ENCODE results near the gene CFAP410. TPM values are rescaled to one million over a fixed set of nuclear protein-coding genes. Genes with fewer than 3 reads are reported as not detected.

The CFAP410 gene
- total and polyA plus RNA-seq, 2 of the 8 experiments (the other 6 are each of a cell fraction or from before 2014, with no cell fraction given): 10.6 to 12.0 TPM

DNA sequence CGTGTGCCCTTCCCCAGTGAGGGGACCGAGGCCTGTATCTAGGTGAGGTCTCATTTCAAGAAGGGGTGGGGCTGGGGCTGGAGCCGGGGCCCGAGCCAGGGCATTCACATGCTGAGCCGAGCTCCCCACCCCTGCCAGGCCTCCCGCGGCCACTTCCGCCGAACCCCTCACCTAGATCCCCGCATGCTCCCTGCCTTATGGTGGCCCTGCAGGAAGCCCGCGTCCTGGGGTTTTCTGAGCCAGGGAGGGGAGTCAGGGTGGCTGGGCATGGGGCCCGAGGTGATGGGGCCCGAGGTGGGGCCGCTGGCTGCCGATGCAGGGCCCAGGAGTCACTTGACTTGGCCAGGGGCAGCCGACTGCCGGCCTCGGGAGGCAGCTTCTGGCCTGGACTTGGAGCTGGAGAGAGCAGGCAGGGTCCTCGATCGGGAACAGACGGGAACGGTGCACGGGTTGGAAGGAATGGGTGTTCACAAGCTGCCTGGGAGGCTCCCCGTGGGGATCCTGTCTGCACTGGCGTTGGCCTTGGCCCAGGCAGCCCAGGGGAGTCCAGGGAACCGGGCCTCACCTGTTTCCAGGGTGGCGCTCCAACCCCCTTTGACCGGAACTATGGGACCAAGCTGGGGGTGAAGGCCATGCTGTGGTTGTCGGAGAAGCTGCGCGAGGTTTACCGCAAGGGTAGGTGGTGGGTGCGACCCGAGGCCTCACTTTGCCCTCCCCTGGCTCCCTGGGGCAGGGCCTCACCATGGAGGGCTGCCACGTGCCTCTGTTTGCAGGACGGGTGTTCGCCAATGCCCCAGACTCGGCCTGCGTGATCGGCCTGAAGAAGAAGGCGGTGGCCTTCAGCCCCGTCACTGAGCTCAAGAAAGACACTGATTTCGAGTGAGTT, 13.6 kb downstream of the CFAP410 start:
- H3K9me3 ChIP-seq (ENCODE audit: insufficient read depth in 2 of 2, low read depth in 1 of 2, low read length in 1 of 2): no peaks in the 10 kb centered on the region
- ChIA-PET CTCF (ENCODE audit: partially characterized antibody) (no interaction called here), POLR2A (ENCODE audit: partially characterized antibody) (interaction anchor here (1.4 to 1.7 kb wide), 2 partner anchors 10 to 12 kb away, joined by 4 to 7 read pairs; no protein-coding TSS in a partner anchor)
- no peak overlapping the region for H3K14ac ChIP-seq (ENCODE audit: insufficient read length)
- H3K23ac ChIP-seq (ENCODE audit: insufficient read length): no peak overlapping the region
- H3K27me3 ChIP-seq (replicated peaks in 1 of 4; ENCODE audit: control insufficient read depth in 3 of 4, extremely low read depth in 1 of 4, insufficient read depth in 3 of 4, low read length in 3 of 4): no peaks in the 10 kb centered on the region
- H2AFZ ChIP-seq (ENCODE audit: low read length): no peak overlapping the region
- H3K18ac ChIP-seq (ENCODE audit: extremely low read depth, low read length): no peak overlapping the region
- H2BK12ac ChIP-seq (ENCODE audit: low read depth, low read length): no peak overlapping the region
- WGBS, 2 experiments (ENCODE audit: extremely low coverage in 1 of 2, insufficient coverage in 1 of 2, insufficient read length in 1 of 2, insufficient replicate concordance in 2 of 2, low coverage in 1 of 2, low lambda C conversion rate in 2 of 2, missing lambda C conversion rate in 1 of 2): 94% methylated on average over 36 of the region's 44 CpGs; no CpG with 5 or more reads in 1 of the 2 experiments
- no peak overlapping the region for H4K8ac ChIP-seq (ENCODE audit: extremely low read depth, insufficient read depth, low read length)
- H3K79me1 ChIP-seq (ENCODE audit: low read depth, low read length): no peaks in the 10 kb centered on the region
- no peak for DNase-seq (ENCODE audit: low read depth in 1 of 2, low spot score in 2 of 2)
- H2BK5ac ChIP-seq (ENCODE audit: low read depth, low read length): no peak overlapping the region
- H3K23me2 ChIP-seq (ENCODE audit: low read depth, low read length): no peaks in the 10 kb centered on the region
- FAIRE-seq: no peak
- H3K56ac ChIP-seq (replicated peaks; ENCODE audit: insufficient read length, low read depth, low read length): no peak overlapping the region
- H4K5ac ChIP-seq (ENCODE audit: insufficient read length, low read depth, low read length): no peak overlapping the region
- H3K4ac ChIP-seq (replicated peaks; ENCODE audit: insufficient read length, low read depth, low read length): no peak overlapping the region
- H3K9ac ChIP-seq (replicated peaks in 1 of 4; ENCODE audit: extremely low read depth in 1 of 4, low read depth in 3 of 4, low read length in 3 of 4): no peak overlapping the region
- TF ChIP-seq ZNF274 (IDR thresholded peaks at IDR 0.05; ENCODE audit: borderline replicate concordance, extremely low read depth, low read length): no peak
- TF ChIP-seq, protein P1, sequence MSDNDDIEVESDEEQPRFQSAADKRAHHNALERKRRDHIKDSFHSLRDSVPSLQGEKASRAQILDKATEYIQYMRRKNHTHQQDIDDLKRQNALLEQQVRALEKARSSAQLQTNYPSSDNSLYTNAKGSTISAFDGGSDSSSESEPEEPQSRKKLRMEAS (IDR thresholded peaks at IDR 0.05): no peak
- TF ChIP-seq CHD1 (IDR thresholded peaks at IDR 0.05; ENCODE audit: low read depth, low read length): no peak
- H2BK20ac ChIP-seq (ENCODE audit: low read length): no peak overlapping the region
- peaks cover 0 to 30% (median 1%) of the 10 kb centered on the region in 4 experiments; a peak in 2 of 8 replicates for H3K36me3 ChIP-seq (ENCODE audit: control insufficient read depth in 2 of 4, insufficient read depth in 4 of 4, low read length in 3 of 4)
- H3K27ac ChIP-seq (ENCODE audit: low read depth, low read length): no peak overlapping the region
- H4K91ac ChIP-seq (replicated peaks; ENCODE audit: insufficient read length, low read length): no peak overlapping the region
- no peak overlapping the region for H2AK5ac ChIP-seq (ENCODE audit: low read depth, low read length)
- peaks cover 0 to 3% of the 10 kb centered on the region in 2 experiments for H4K20me1 ChIP-seq (replicated peaks in 1 of 2; ENCODE audit: control insufficient read depth in 1 of 2, insufficient read depth in 2 of 2, low read length in 2 of 2)
- H3K4me2 ChIP-seq (ENCODE audit: insufficient read depth in 1 of 2, low read depth in 2 of 2, low read length in 2 of 2): no peak overlapping the region
- no peak overlapping the region for H2BK15ac ChIP-seq (ENCODE audit: low read length)
- no peaks in the 10 kb centered on the region for H3K4me1 ChIP-seq (replicated peaks in 1 of 4; ENCODE audit: control insufficient read depth in 3 of 4, insufficient read depth in 4 of 4, low read length in 3 of 4)
- H2BK120ac ChIP-seq (replicated peaks; ENCODE audit: low read depth, low read length): no peak overlapping the region
- H3K4me3 ChIP-seq (ENCODE audit: extremely low read depth in 1 of 4, insufficient read depth in 2 of 4, low read depth in 3 of 4, low read length in 4 of 4): no peak overlapping the region
- H3K79me2 ChIP-seq (ENCODE audit: control insufficient read depth in 1 of 2, insufficient read depth in 2 of 2, low read length in 2 of 2): no peaks in the 10 kb centered on the region

Measured in H1 (cell line).